K562 (cell line): Measurements from ENCODE around the gene NAP1L4. TPM values are rescaled to one million over a fixed set of nuclear protein-coding genes. Genes with fewer than 3 reads are reported as not detected.

ENCODE experiments used
- ATAC-seq: fragments of 200-7000 bp; cut with Tn5 transposase; 3 replicates; pipeline ENCODE4 v1.9.1; 2020; ENCODE audit warnings: moderate library complexity
- BruUV-seq: library from RNA; stranded (reverse); fragments of 400-500 nt; replicated peaks from 2 replicates; lab custom pipeline; 2021; lab: Mats Ljungman, UMichigan
- CTCF ChIA-PET: fragments of 300-600 bp; formaldehyde crosslinking; extraction: SDS; loops from one replicate; lab custom pipeline; 2021; ENCODE audit warnings: low intra/inter-chr PET ratio; lab: Yijun Ruan, JAX
- POLR2A ChIA-PET: fragments of 300-600, 350-650 bp; sonication (Branson Sonifier 250); formaldehyde crosslinking; extraction: SDS; loops from one replicate; lab custom pipeline; 2021; ENCODE audit warnings: antibody characterized with exemption, inconsistent platforms; lab: Yijun Ruan, JAX
- DNase-seq, 4 experiments: peaks; one replicate each; pipeline versions ENCODE4 v3.0.0 to v3.0.0-alpha.2; 2011 to 2018; ENCODE audit warnings: low spot score in 3 of 4, mixed read lengths in 3 of 4; ENCODE audit errors: extremely low read depth in 1 of 4
- FAIRE-seq: peaks from 2 replicates; lab custom pipeline; 2011; peaks lifted over from hg19 to GRCh38; lab: Jason Lieb, UNC
- H2AFZ ChIP-seq: 2 replicates; pipeline ENCODE4 v1.6.0; 2011; ENCODE audit warnings: low read depth, low read length, control low read depth, inconsistent platforms
- H3K27ac ChIP-seq: fragments of 200-600 bp; 3 replicates; pipeline ENCODE4 v1.8.0; 2011; ENCODE audit warnings: low read depth, mild to moderate bottlenecking, control low read depth, inconsistent platforms, low read length, moderate library complexity, mixed read lengths; ENCODE audit errors: extremely low read depth
- H3K27me3 ChIP-seq, 2 experiments: fragments of 300-600 bp in 1 of 2; 2 replicates in 1 of 2; 3 replicates in 1 of 2; pipeline versions ENCODE4 v1.6.0 to v1.8.0; 2011; ENCODE audit warnings: inconsistent platforms in 2 of 2, low read length in 2 of 2, mild to moderate bottlenecking in 1 of 2, mixed read lengths in 1 of 2, moderate library complexity in 1 of 2; ENCODE audit not compliant: control insufficient read depth in 2 of 2, insufficient read depth in 2 of 2
- H3K36me3 ChIP-seq: fragments of 300-600 bp; 3 replicates; pipeline ENCODE4 v1.8.0; 2011; ENCODE audit warnings: mild to moderate bottlenecking, low read length, inconsistent platforms; ENCODE audit not compliant: control insufficient read depth, insufficient read depth
- H3K4me1 ChIP-seq, 2 experiments: fragments of 200-600 bp in 1 of 2; replicated peaks in 1 of 2; 2 replicates in 1 of 2; 3 replicates in 1 of 2; pipeline versions ENCODE4 v1.5.1 to v1.8.0; 2011; ENCODE audit warnings: inconsistent platforms in 2 of 2, low read length in 2 of 2, mild to moderate bottlenecking in 1 of 2, mixed read lengths in 1 of 2, moderate library complexity in 1 of 2; ENCODE audit not compliant: control insufficient read depth in 2 of 2, insufficient read depth in 2 of 2
- H3K4me2 ChIP-seq: 2 replicates; pipeline ENCODE4 v1.6.1; 2011; ENCODE audit warnings: low read length, control low read depth, inconsistent platforms, mixed read lengths; ENCODE audit not compliant: insufficient read depth
- H3K4me3 ChIP-seq: fragments of 200-600 bp; sonication (generic), shearing (Covaris generic); 2 replicates; pipeline ENCODE4 v1.5.1; 2016; ENCODE audit warnings: control low read depth, inconsistent platforms
- H3K79me2 ChIP-seq: fragments of 200-600 bp; 3 replicates; pipeline ENCODE4 v1.8.0; 2011; ENCODE audit warnings: low read length, inconsistent platforms; ENCODE audit not compliant: control insufficient read depth, insufficient read depth
- H3K9ac ChIP-seq, 2 experiments: 2 replicates each; pipeline versions ENCODE4 v1.6.0 to v1.6.1; 2011; ENCODE audit warnings: low read depth in 2 of 2, low read length in 2 of 2, control low read depth in 1 of 2, inconsistent platforms in 1 of 2, mild to moderate bottlenecking in 1 of 2, mixed read lengths in 1 of 2; ENCODE audit not compliant: insufficient read depth in 1 of 2
- H3K9me1 ChIP-seq: one replicate; pipeline ENCODE4 v1.6.0; 2011; ENCODE audit warnings: inconsistent platforms, mild to moderate bottlenecking, low read length, moderate library complexity; ENCODE audit not compliant: control insufficient read depth, insufficient read depth
- H3K9me3 ChIP-seq: replicated peaks from 2 replicates; pipeline ENCODE4 v1.5.1; 2011; ENCODE audit warnings: low read depth, low read length, inconsistent platforms; ENCODE audit not compliant: control insufficient read depth, insufficient read depth
- H4K20me1 ChIP-seq: replicated peaks from 2 replicates; pipeline ENCODE4 v1.6.1; 2011; ENCODE audit warnings: low read length, inconsistent platforms, mixed read lengths; ENCODE audit not compliant: control insufficient read depth, insufficient read depth
- CTCF ChIP-seq, 3 experiments: IDR thresholded peaks in 2 of 3; conservative IDR thresholded peaks in 1 of 3; 2 replicates each; pipeline ENCODE4 v1.5.1; 2011 to 2012; ENCODE audit warnings: low read length in 3 of 3, mild to moderate bottlenecking in 3 of 3, control low read depth in 2 of 3, improper control_type of control experiment in 1 of 3, inconsistent platforms in 1 of 3, low read depth in 1 of 3, mixed read lengths in 1 of 3, moderate library complexity in 1 of 3; ENCODE audit not compliant: insufficient read depth in 2 of 3
- ERF ChIP-seq: fragments of 450-650 bp; formaldehyde crosslinking; IDR thresholded peaks from 2 replicates; pipeline ENCODE4 v1.4.0; 2020; ENCODE audit warnings: mild to moderate bottlenecking, mixed read lengths
- KAT8 ChIP-seq: fragments of 450-650 bp; IDR thresholded peaks from 2 replicates; pipeline ENCODE4 v1.6.1; 2016; ENCODE audit warnings: low read depth, mild to moderate bottlenecking
- KLF1 ChIP-seq: fragments of 450-650 bp; IDR thresholded peaks from 2 replicates; pipeline ENCODE4 v1.6.1; 2016; ENCODE audit warnings: missing genetic modification characterization, missing compliant biosample characterization
- MAFF ChIP-seq: IDR thresholded peaks from 2 replicates; pipeline ENCODE4 v1.6.1; 2012; ENCODE audit warnings: low read length, improper control_type of control experiment
- POLR2A ChIP-seq: fragments of 450-650 bp; conservative IDR thresholded peaks from 2 replicates; pipeline ENCODE4 v1.6.1; 2016
- RAD21 ChIP-seq, 2 experiments: fragments of 250-450 bp in 1 of 2; fragments of 450-650 bp in 1 of 2; sonication (Bioruptor Pico) in 1 of 2; formaldehyde crosslinking in 1 of 2; IDR thresholded peaks in 1 of 2; conservative IDR thresholded peaks in 1 of 2; 2 replicates each; pipeline versions ENCODE4 v1.4.0 to v1.8.0; 2020 to 2022; ENCODE audit warnings: mild to moderate bottlenecking in 2 of 2, moderate library complexity in 1 of 2
- SMC3 ChIP-seq: conservative IDR thresholded peaks from 2 replicates; pipeline ENCODE4 v1.6.1; 2011; ENCODE audit warnings: low read depth, low read length, improper control_type of control experiment; ENCODE audit not compliant: insufficient read depth
- STAG1 ChIP-seq: sonication (generic); formaldehyde crosslinking; IDR thresholded peaks from 2 replicates; pipeline ENCODE4 v1.5.0; 2020; ENCODE audit warnings: missing genetic modification reagents, borderline replicate concordance
- TCF15 ChIP-seq: fragments of 250-450 bp; sonication (Bioruptor Pico); IDR thresholded peaks from 2 replicates; pipeline ENCODE4 v1.8.0; 2022; ENCODE audit warnings: moderate library complexity, mild to moderate bottlenecking, inconsistent platforms
- ZNF253 ChIP-seq: fragments of 250-450 bp; sonication (Bioruptor Pico); conservative IDR thresholded peaks from 2 replicates; pipeline ENCODE4 v1.6.1; 2021; ENCODE audit warnings: mild to moderate bottlenecking
- ZNF408 ChIP-seq: fragments of 250-450 bp; sonication (Bioruptor Pico); IDR thresholded peaks from 2 replicates; pipeline ENCODE4 v1.4.0; 2020; ENCODE audit warnings: low read depth, mild to moderate bottlenecking, moderate library complexity
- WGBS: fragments of 100-300 bp; shearing (Covaris generic); methylation state at CpG from one replicate; pipeline ENCODE4 v1.1.6; 2016; ENCODE audit warnings: low coverage, mixed read lengths; ENCODE audit not compliant: insufficient coverage; ENCODE audit errors: missing lambda C conversion rate; 5-methylcytosine and 5-hydroxymethylcytosine counted together
- in situ Hi-C: fragments of 300-500 bp; cut with MboI; formaldehyde crosslinking; loops from 4 replicates; pipeline ENCODE4 v1.15.0; 2018; ENCODE audit warnings: inconsistent platforms, mixed read lengths
- intact Hi-C: fragments of 100-400 bp; cut with micrococcal nuclease; formaldehyde crosslinking; loops from 2 replicates; pipeline ENCODE4 v1.14.2; 2022
- polyA plus RNA-seq, 8 experiments: library from polyadenylated mRNA; depleted of rRNA in 4 of 8; stranded (reverse) in 5 of 8; unstranded in 3 of 8; fragments of >200 nt; fragmentation: Nextera tagmentation in 2 of 8; fragmentation: Illumina TruSeq in 1 of 8; extraction: Ambion mirVana in 2 of 8; extraction: Trizol in 1 of 8; gene quantifications; 2 replicates each; pipeline versions ENCODE4 v1.2.1 to v1.2.3, GENCODE V29; 2011 to 2014; ENCODE audit warnings: inconsistent platforms in 1 of 8, missing spikeins in 1 of 8
- total RNA-seq, 7 experiments: library from RNA; depleted of rRNA in 6 of 7; stranded (reverse); fragments of >200 nt in 6 of 7; fragmentation: Illumina TruSeq in 2 of 7; extraction: Trizol in 2 of 7; gene quantifications; 2 replicates each; pipeline versions ENCODE4 v1.2.1 to v1.2.3, GENCODE V29; 2011 to 2021; ENCODE audit warnings: low replicate concordance in 1 of 7

The NAP1L4 gene
- total and polyA plus RNA-seq, 9 of the 15 experiments (the other 6 are each of a cell fraction or from before 2014, with no cell fraction given): 34.1 to 237 (median 179) TPM

- BruUV-seq: no TSS peak
- intact Hi-C loops (no loop called here), in situ Hi-C loops (no loop called here)
- ChIA-PET POLR2A (interaction anchor here (0.6 to 2.0 kb wide), 5 partner anchors 12 to 70 kb away, joined by 3 to 10 read pairs (median 5); partner anchors contain the start of gene NAP1L4), CTCF (interaction anchor here (2.2 kb wide), 1 partner anchor 115 kb away, joined by 12 read pairs; no protein-coding TSS in a partner anchor)
- no peak for TF ChIP-seq MAFF
- 0 out of 2 replicates have a peak, but pooled peaks have one; percentile 6 for TF ChIP-seq POLR2A
- no peak overlapping the region for H3K27ac ChIP-seq
- DNase-seq: no peak
- WGBS: 90% methylated on average over 6 of the region's 6 CpGs
- ATAC-seq: no peak; the same call in 1 of the 3 replicates
- no peak overlapping the region for H3K4me3 ChIP-seq
- no peak for FAIRE-seq
- peak overlapping the region in 1 of 2 experiments; percentile 51; a peak in 1 of 4 replicates for H3K9ac ChIP-seq
- H3K4me2 ChIP-seq: no peak overlapping the region
- no peak overlapping the region for H2AFZ ChIP-seq
- no peaks in the 10 kb centered on the region for H3K9me1 ChIP-seq
- no peaks in the 10 kb centered on the region for H3K9me3 ChIP-seq
- H3K79me2 ChIP-seq: peaks cover 86% of the 10 kb centered on the region
- H3K36me3 ChIP-seq: peaks cover 93% of the 10 kb centered on the region
- H4K20me1 ChIP-seq: peaks cover 14% of the 10 kb centered on the region
- H3K4me1 ChIP-seq: no peaks in the 10 kb centered on the region; a peak in 1 of 5 replicates
- no peaks in the 10 kb centered on the region for H3K27me3 ChIP-seq
These were observed 15.7 kb downstream of the NAP1L4 start for GRCh38 chr11:2976294-2977063.

- Histone ChIP-seq H3K4me1 (no peaks in the 10 kb centered on the region), H2AFZ (no peak overlapping the region), H3K79me2 (peaks cover 85% of the 10 kb centered on the region), H3K36me3 (peaks cover 97% of the 10 kb centered on the region), H3K27me3 (no peaks in the 10 kb centered on the region), H3K9me1 (no peaks in the 10 kb centered on the region), H3K27ac (no peak overlapping the region), H4K20me1 (peaks cover 14% of the 10 kb centered on the region), H3K9me3 (no peaks in the 10 kb centered on the region), H3K9ac (no peak overlapping the region), H3K4me3 (no peak overlapping the region), H3K4me2 (no peak overlapping the region)
- ATAC-seq: peak; percentile 96
- FAIRE-seq: peak; percentile 44
- BruUV-seq: no TSS peak
- DNase-seq: peak; percentile 37 to 61 (median 44)
- CTCF ChIA-PET: interaction anchor here (0.8 to 2.2 kb wide), 2 partner anchors 46 to 116 kb away, joined by 5 to 12 read pairs; no protein-coding TSS in a partner anchor
- WGBS: 94% methylated on average over 4 of the region's 4 CpGs
- intact Hi-C loops (no loop called here), in situ Hi-C loops (no loop called here)
- POLR2A ChIA-PET: interaction anchor here (0.6 to 2.0 kb wide), 7 partner anchors 8 to 71 kb away, joined by 3 to 10 read pairs (median 4); partner anchors contain the start of gene NAP1L4
- TF ChIP-seq ERF (CRISPR knock-in tag) (no peak), STAG1 (CRISPR knock-in tag) (no peak), CTCF (IDR thresholded peaks at IDR 0.05 in 2 of 3, conservative IDR thresholded peaks at IDR 0.05 in 1 of 3; ENCODE audit: insufficient read depth in 2 of 3, low read depth in 1 of 3, low read length in 3 of 3) (peak; percentile 57 to 60 (median 58)), KLF1 (tag) (no peak), RAD21 (CRISPR knock-in tag; conservative IDR thresholded peaks at IDR 0.05 in 1 of 2, IDR thresholded peaks at IDR 0.05 in 1 of 2) (peak; percentile 34 to 42), ZNF408 (no peak), TCF15 (CRISPR knock-in tag) (no peak), ZNF253 (CRISPR knock-in tag) (no peak), KAT8 (no peak), SMC3 (peak; percentile 33; the same call in 1 of the 2 replicates)
These were observed 16.5 kb downstream of the NAP1L4 start for GRCh38 chr11:2975594-2975993.
